ENCODE data around the gene PAWR.

PAWR gene

DNA sequence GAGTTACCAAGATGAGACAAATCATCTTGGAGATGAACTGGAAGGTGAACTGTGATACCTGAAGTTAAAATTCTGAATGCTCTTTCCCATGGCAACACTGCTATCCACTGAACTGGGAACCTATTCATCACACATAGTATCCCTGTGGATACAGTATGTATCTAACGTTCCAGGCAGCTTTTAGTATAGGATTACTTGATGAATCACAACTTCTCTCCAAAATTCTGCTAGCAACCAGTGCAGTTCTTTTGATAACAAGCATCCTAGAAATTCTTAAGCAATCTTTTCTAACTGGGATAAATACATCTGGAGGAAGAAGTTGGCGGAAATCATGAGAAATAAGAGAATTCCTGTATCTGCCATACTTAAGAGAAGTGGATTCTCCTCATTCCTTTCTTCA lies 66.4 kb downstream of the PAWR start:
- H3K4me2 ChIP-seq (ENCODE audit: low read length) = no peak overlapping the region
- H3K14ac ChIP-seq (ENCODE audit: low read length) = no peak overlapping the region
- H2AFZ ChIP-seq (ENCODE audit: insufficient read depth, low read length, poor library complexity) = no peak overlapping the region
- H2BK120ac ChIP-seq (ENCODE audit: insufficient read depth, low read length, poor library complexity) = no peak overlapping the region
- peaks cover 4 to 7% of the 10 kb centered on the region in 2 experiments for H3K36me3 ChIP-seq (ENCODE audit: control insufficient read depth in 1 of 2, insufficient read depth in 2 of 2, low read length in 2 of 2)
- H3K27me3 ChIP-seq (ENCODE audit: insufficient read depth, low read length) = no peaks in the 10 kb centered on the region
- no peak overlapping the region for H3K27ac ChIP-seq (ENCODE audit: low read depth, low read length)
- H3K4me3 ChIP-seq (ENCODE audit: low read depth, low read length) = no peak overlapping the region
- no peak overlapping the region for H3K23ac ChIP-seq (ENCODE audit: low read length)
- no peak overlapping the region for H4K8ac ChIP-seq (ENCODE audit: low read depth, low read length)
- H3K4ac ChIP-seq (ENCODE audit: low read depth, low read length) = no peak overlapping the region
- no peak overlapping the region for H3K18ac ChIP-seq (ENCODE audit: low read length)
- no peaks in the 10 kb centered on the region for H3K4me1 ChIP-seq (ENCODE audit: control insufficient read depth in 1 of 2, insufficient read depth in 2 of 2, low read length in 2 of 2)
- H2BK5ac ChIP-seq (ENCODE audit: low read depth, low read length, poor library complexity) = no peak overlapping the region
- no peaks in the 10 kb centered on the region for H3K9me3 ChIP-seq (ENCODE audit: insufficient read depth, low read depth, low read length)
- peaks cover 2% of the 10 kb centered on the region for H3K79me2 ChIP-seq (ENCODE audit: control insufficient read depth, insufficient read depth, low read length, poor library complexity)
- no peak overlapping the region for H3K9ac ChIP-seq (ENCODE audit: low read length)
- no peak overlapping the region for H4K91ac ChIP-seq (ENCODE audit: low read depth, low read length)
- no peaks in the 10 kb centered on the region for H3K79me1 ChIP-seq (ENCODE audit: low read length)
- no peak for DNase-seq
- H2AK5ac ChIP-seq (ENCODE audit: low read length) = no peak overlapping the region
- no peak overlapping the region for H2BK12ac ChIP-seq (ENCODE audit: low read length)
- no CpG with 5 or more reads among the region's 2 CpGs for WGBS (ENCODE audit: extremely low coverage, insufficient coverage, insufficient read length)
- no peak overlapping the region for H4K12ac ChIP-seq (ENCODE audit: low read depth, low read length)

DNA sequence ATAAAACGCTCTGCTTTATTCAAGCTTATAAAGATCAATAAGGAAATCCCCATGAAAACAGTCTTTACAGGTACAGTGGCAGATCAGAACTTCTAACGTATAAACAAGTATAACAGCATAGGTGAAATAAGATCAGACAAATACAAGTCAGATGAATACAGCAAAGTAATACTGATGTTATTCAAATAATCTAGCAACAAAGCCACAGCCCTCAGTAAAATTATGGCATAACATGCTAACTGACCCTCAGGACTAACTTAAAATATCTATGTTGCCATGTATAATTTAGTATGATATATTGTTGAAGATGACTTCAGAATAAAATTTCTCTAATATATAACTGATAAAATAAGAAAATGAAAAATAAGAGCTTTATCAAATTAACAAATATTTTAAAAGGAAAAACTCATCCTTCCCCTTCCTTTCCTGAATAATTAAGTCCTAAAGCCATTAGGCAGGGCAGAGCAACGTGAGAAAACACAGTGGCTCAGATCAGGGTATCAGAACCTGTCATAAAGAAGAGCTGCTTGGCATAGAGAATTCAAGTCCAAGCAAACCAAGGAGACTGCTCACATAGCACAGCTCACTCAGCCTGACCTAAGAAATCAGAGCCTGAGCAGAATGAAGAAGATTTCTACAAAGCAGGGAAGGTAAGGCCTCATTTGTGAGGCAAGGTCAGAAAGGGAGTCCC lies 70.7 kb downstream of the PAWR start:
- H2BK5ac ChIP-seq (ENCODE audit: low read depth, low read length, poor library complexity) = no peak overlapping the region
- H3K4ac ChIP-seq (ENCODE audit: low read depth, low read length) = no peak overlapping the region
- WGBS (ENCODE audit: extremely low coverage, insufficient coverage, insufficient read length) = no CpG with 5 or more reads among the region's 3 CpGs
- peaks cover 4 to 10% of the 10 kb centered on the region in 2 experiments for H3K36me3 ChIP-seq (ENCODE audit: control insufficient read depth in 1 of 2, insufficient read depth in 2 of 2, low read length in 2 of 2)
- no peak overlapping the region for H2BK12ac ChIP-seq (ENCODE audit: low read length)
- no peak overlapping the region for H3K4me3 ChIP-seq (ENCODE audit: low read depth, low read length)
- H3K18ac ChIP-seq (ENCODE audit: low read length) = no peak overlapping the region
- no peaks in the 10 kb centered on the region for H3K9me3 ChIP-seq (ENCODE audit: insufficient read depth, low read depth, low read length)
- H3K79me2 ChIP-seq (ENCODE audit: control insufficient read depth, insufficient read depth, low read length, poor library complexity) = peaks cover 2% of the 10 kb centered on the region
- no peak overlapping the region for H2BK120ac ChIP-seq (ENCODE audit: insufficient read depth, low read length, poor library complexity)
- H3K27ac ChIP-seq (ENCODE audit: low read depth, low read length) = no peak overlapping the region
- H3K79me1 ChIP-seq (ENCODE audit: low read length) = no peaks in the 10 kb centered on the region
- no peak overlapping the region for H4K12ac ChIP-seq (ENCODE audit: low read depth, low read length)
- H3K27me3 ChIP-seq (ENCODE audit: insufficient read depth, low read length) = no peaks in the 10 kb centered on the region
- no peak overlapping the region for H2AFZ ChIP-seq (ENCODE audit: insufficient read depth, low read length, poor library complexity)
- no peak overlapping the region for H3K4me2 ChIP-seq (ENCODE audit: low read length)
- peaks cover 0 to 5% of the 10 kb centered on the region in 2 experiments for H3K4me1 ChIP-seq (ENCODE audit: control insufficient read depth in 1 of 2, insufficient read depth in 2 of 2, low read length in 2 of 2)
- no peak overlapping the region for H4K91ac ChIP-seq (ENCODE audit: low read depth, low read length)
- H3K14ac ChIP-seq (ENCODE audit: low read length) = no peak overlapping the region
- H2AK5ac ChIP-seq (ENCODE audit: low read length) = no peak overlapping the region
- H3K9ac ChIP-seq (ENCODE audit: low read length) = no peak overlapping the region
- no peak overlapping the region for H4K8ac ChIP-seq (ENCODE audit: low read depth, low read length)
- no peak for DNase-seq
- no peak overlapping the region for H3K23ac ChIP-seq (ENCODE audit: low read length)

DNA sequence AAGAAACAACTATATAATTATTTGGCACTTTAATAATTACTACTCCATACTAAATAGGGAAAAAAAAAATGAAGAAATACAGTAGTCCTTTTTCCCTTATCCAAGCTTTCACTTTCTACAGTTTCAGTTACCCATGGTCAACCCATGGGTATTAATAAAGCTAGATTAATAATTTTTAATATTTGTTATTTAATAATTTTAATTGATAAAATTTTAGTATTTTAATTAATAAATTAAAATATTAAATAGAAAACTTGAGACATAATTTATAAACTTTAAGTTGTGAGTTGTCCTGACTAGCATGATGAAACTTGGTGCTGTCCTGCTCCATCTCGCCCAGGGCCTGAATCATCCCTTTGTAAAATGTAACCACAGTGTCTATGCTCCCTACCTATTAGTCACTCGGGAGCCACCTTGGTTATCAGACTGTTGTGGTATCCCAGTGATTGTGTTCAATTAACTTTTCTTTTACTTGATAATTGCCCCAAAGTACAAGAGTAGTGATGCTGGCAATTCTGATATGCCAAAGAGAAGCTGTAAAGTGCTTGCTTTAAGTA lies 71.8 kb downstream of the PAWR start:
- Histone ChIP-seq H2BK5ac (ENCODE audit: low read depth, low read length, poor library complexity) (no peak overlapping the region), H3K4me2 (ENCODE audit: low read length) (no peak overlapping the region), H3K79me1 (ENCODE audit: low read length) (no peaks in the 10 kb centered on the region), H2AFZ (ENCODE audit: insufficient read depth, low read length, poor library complexity) (no peak overlapping the region), H3K4me3 (ENCODE audit: low read depth, low read length) (no peak overlapping the region), H3K9me3 (ENCODE audit: insufficient read depth, low read depth, low read length) (no peaks in the 10 kb centered on the region), H3K27me3 (ENCODE audit: insufficient read depth, low read length) (no peaks in the 10 kb centered on the region), H3K36me3 (ENCODE audit: control insufficient read depth in 1 of 2, insufficient read depth in 2 of 2, low read length in 2 of 2) (peaks cover 4 to 10% of the 10 kb centered on the region in 2 experiments), H4K12ac (ENCODE audit: low read depth, low read length) (no peak overlapping the region), H2BK12ac (ENCODE audit: low read length) (no peak overlapping the region), H3K23ac (ENCODE audit: low read length) (no peak overlapping the region), H3K79me2 (ENCODE audit: control insufficient read depth, insufficient read depth, low read length, poor library complexity) (peaks cover 2% of the 10 kb centered on the region), H3K27ac (ENCODE audit: low read depth, low read length) (no peak overlapping the region), H3K9ac (ENCODE audit: low read length) (no peak overlapping the region), H2BK120ac (ENCODE audit: insufficient read depth, low read length, poor library complexity) (no peak overlapping the region), H3K4me1 (ENCODE audit: control insufficient read depth in 1 of 2, insufficient read depth in 2 of 2, low read length in 2 of 2) (peaks cover 0 to 5% of the 10 kb centered on the region in 2 experiments), H3K4ac (ENCODE audit: low read depth, low read length) (no peak overlapping the region), H4K91ac (ENCODE audit: low read depth, low read length) (no peak overlapping the region), H2AK5ac (ENCODE audit: low read length) (no peak overlapping the region), H4K8ac (ENCODE audit: low read depth, low read length) (no peak overlapping the region), H3K18ac (ENCODE audit: low read length) (no peak overlapping the region), H3K14ac (ENCODE audit: low read length) (no peak overlapping the region)
- peak in 1 of 2 donors; percentile 42 for DNase-seq
- no CpG with 5 or more reads among the region's 2 CpGs for WGBS (ENCODE audit: extremely low coverage, insufficient coverage, insufficient read length)

DNA sequence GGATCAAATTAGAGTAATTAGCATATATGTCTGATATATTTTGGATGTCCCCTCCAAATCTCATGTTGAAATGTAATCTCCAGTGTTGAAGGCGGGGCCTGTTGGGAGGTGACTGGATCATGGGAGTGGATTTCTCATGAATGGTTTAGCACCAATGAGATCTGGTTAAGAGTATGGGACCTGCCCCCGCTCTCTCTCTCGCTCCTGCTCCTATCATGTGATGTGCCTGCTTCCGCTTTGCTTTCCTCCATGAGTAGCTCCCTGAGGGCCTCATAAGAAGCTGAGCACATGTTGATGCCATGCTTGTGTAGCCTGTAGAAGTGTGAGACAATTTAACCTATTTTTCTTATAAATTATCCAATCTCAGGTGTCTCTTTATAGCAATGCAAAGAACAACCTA lies 73.1 kb downstream of the PAWR start:
- Histone ChIP-seq H3K23ac (ENCODE audit: low read length) (no peak overlapping the region), H2BK12ac (ENCODE audit: low read length) (no peak overlapping the region), H3K79me2 (ENCODE audit: control insufficient read depth, insufficient read depth, low read length, poor library complexity) (peaks cover 2% of the 10 kb centered on the region), H3K14ac (ENCODE audit: low read length) (no peak overlapping the region), H2AFZ (ENCODE audit: insufficient read depth, low read length, poor library complexity) (no peak overlapping the region), H3K18ac (ENCODE audit: low read length) (no peak overlapping the region), H3K4me2 (ENCODE audit: low read length) (no peak overlapping the region), H3K27ac (ENCODE audit: low read depth, low read length) (no peak overlapping the region), H2BK120ac (ENCODE audit: insufficient read depth, low read length, poor library complexity) (no peak overlapping the region), H4K91ac (ENCODE audit: low read depth, low read length) (no peak overlapping the region), H2AK5ac (ENCODE audit: low read length) (no peak overlapping the region), H4K12ac (ENCODE audit: low read depth, low read length) (no peak overlapping the region), H3K9me3 (ENCODE audit: insufficient read depth, low read depth, low read length) (no peaks in the 10 kb centered on the region), H3K4ac (ENCODE audit: low read depth, low read length) (no peak overlapping the region), H3K36me3 (ENCODE audit: control insufficient read depth in 1 of 2, insufficient read depth in 2 of 2, low read length in 2 of 2) (peaks cover 4 to 10% of the 10 kb centered on the region in 2 experiments), H3K9ac (ENCODE audit: low read length) (no peak overlapping the region), H3K79me1 (ENCODE audit: low read length) (no peaks in the 10 kb centered on the region), H2BK5ac (ENCODE audit: low read depth, low read length, poor library complexity) (no peak overlapping the region), H3K4me1 (ENCODE audit: control insufficient read depth in 1 of 2, insufficient read depth in 2 of 2, low read length in 2 of 2) (peaks cover 0 to 5% of the 10 kb centered on the region in 2 experiments), H4K8ac (ENCODE audit: low read depth, low read length) (no peak overlapping the region), H3K4me3 (ENCODE audit: low read depth, low read length) (no peak overlapping the region), H3K27me3 (ENCODE audit: insufficient read depth, low read length) (no peaks in the 10 kb centered on the region)
- no CpG with 5 or more reads among the region's 4 CpGs for WGBS (ENCODE audit: extremely low coverage, insufficient coverage, insufficient read length)
- no peak for DNase-seq

Data from trophoblast cell (in vitro differentiated cells and primary cell).